SK-N-MC (cell line): Measurements from ENCODE around the gene DCUN1D2.
A peak's percentile ranks its signal among the peaks of the same experiment; 100 is the strongest.

ENCODE experiments used
- DNase-seq: peaks from one replicate; pipeline ENCODE4 v3.0.0-alpha.2; 2011; ENCODE audit warnings: low read depth, low spot score
- H3K27ac ChIP-seq: fragments of 200-600 bp; sonication (generic); 2 replicates; pipeline ENCODE4 v1.5.1; 2016; ENCODE audit warnings: mixed run types
- H3K36me3 ChIP-seq: fragments of 200-600 bp; sonication (generic); 2 replicates; pipeline ENCODE4 v1.6.1; 2017; ENCODE audit warnings: antibody characterized with exemption, low read length, mixed read lengths; ENCODE audit not compliant: insufficient read depth
- H3K4me3 ChIP-seq: fragments of 200-600 bp; sonication (generic); 2 replicates; pipeline ENCODE4 v1.5.1; 2016
- H3K9ac ChIP-seq: fragments of 200-600 bp; sonication (generic); 2 replicates; pipeline ENCODE4 v1.8.0; 2017; ENCODE audit warnings: mixed run types, mixed read lengths; ENCODE audit not compliant: insufficient read length
- H3K9me3 ChIP-seq: fragments of 200-600 bp; sonication (generic); 2 replicates; pipeline ENCODE4 v1.6.1; 2017; ENCODE audit warnings: low read depth, mild to moderate bottlenecking, antibody characterized with exemption, low read length, moderate library complexity, mixed read lengths
- EZH2 ChIP-seq: fragments of 200-600 bp; sonication (generic); IDR thresholded peaks from one replicate; pipeline ENCODE4 v1.6.1; 2017; ENCODE audit warnings: antibody characterized with exemption
- FOXP2 ChIP-seq: optimal IDR thresholded peaks from 2 replicates; pipeline ENCODE3; 2011; ENCODE audit warnings: mild to moderate bottlenecking, moderate library complexity; ENCODE audit not compliant: insufficient read depth; ENCODE audit errors: extremely low read length, control extremely low read depth
- POLR2AphosphoS5 ChIP-seq: IDR thresholded peaks from 2 replicates; pipeline ENCODE4 v1.6.1; 2012; ENCODE audit warnings: mild to moderate bottlenecking, low read depth, low read length, borderline replicate concordance

DCUN1D2 gene

GRCh38 chr13:113468029-113468428, 22.5 kb downstream of the DCUN1D2 start:
- Histone ChIP-seq H3K9ac (no peak overlapping the region), H3K4me3 (no peak overlapping the region), H3K27ac (no peak overlapping the region), H3K9me3 (no peaks in the 10 kb centered on the region), H3K36me3 (peaks cover 17% of the 10 kb centered on the region)
- no peak for DNase-seq
- TF ChIP-seq EZH2 (no peak), POLR2AphosphoS5 (no peak), FOXP2 (no peak)

DNA sequence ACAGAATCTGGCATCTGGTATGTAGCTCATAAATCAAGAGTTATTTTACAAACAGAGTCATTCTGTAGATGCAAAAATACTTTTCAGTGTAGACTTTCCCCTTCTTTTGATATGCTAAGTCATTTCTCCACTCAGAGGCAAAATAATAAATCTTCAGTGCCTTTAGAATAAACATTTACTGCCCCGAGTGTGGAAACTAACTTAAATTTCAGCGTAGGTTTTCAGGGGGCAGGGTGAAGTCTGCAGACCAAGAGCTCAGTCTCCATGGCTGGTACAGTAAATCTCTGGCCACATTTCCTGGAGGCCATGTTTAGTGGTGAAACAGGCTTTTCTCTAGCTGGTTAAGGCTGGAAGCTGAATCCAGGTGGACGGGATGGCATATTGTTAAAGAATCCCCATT, 24.1 kb downstream of the DCUN1D2 start:
- H3K9me3 ChIP-seq = no peaks in the 10 kb centered on the region
- H3K27ac ChIP-seq = peak overlapping the region; percentile 79
- no peak overlapping the region for H3K4me3 ChIP-seq
- TF ChIP-seq EZH2 (no peak), FOXP2 (no peak)
- no peak for DNase-seq
- no peak overlapping the region for H3K9ac ChIP-seq
- H3K36me3 ChIP-seq = peaks cover 17% of the 10 kb centered on the region

- Histone ChIP-seq H3K4me3 (no peak overlapping the region), H3K36me3 (peaks cover 27% of the 10 kb centered on the region), H3K9me3 (no peaks in the 10 kb centered on the region), H3K9ac (no peak overlapping the region), H3K27ac (no peak overlapping the region)
- DNase-seq = no peak
- no peak for TF ChIP-seq EZH2
Observed at GRCh38 chr13:113465300-113465699, 25.2 kb downstream of the DCUN1D2 start.

DNA sequence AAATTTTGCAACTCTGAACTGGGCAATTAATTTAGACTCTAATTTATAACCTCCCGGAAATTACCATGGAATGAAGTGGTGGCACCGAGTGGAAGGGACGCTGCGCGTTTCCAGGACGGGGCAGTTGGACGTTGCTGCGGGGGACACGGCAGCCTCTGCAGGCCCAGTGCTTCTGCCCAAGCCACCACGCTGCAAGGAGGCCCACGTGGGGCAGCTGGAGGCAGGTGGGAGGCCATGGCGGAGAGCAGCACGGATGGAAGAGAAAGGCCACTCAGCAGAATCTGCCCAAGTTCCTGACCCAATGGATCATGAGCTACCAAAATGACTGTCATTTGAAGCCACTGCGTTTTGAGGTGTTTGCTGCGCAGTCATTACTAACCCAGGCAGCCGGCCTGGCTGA, 26.0 kb downstream of the DCUN1D2 start:
- Histone ChIP-seq H3K9ac (no peak overlapping the region), H3K36me3 (peaks cover 36% of the 10 kb centered on the region), H3K9me3 (no peaks in the 10 kb centered on the region), H3K27ac (no peak overlapping the region), H3K4me3 (no peak overlapping the region)
- TF ChIP-seq FOXP2 = no peak
- no peak for TF ChIP-seq EZH2
- no peak for TF ChIP-seq POLR2AphosphoS5
- DNase-seq = no peak

GRCh38 chr13:113461022-113461751, 29.3 kb downstream of the DCUN1D2 start:
- no peak for TF ChIP-seq EZH2
- no peak for TF ChIP-seq FOXP2
- no peak for TF ChIP-seq POLR2AphosphoS5
- Histone ChIP-seq H3K27ac (no peak overlapping the region), H3K9ac (no peak overlapping the region), H3K36me3 (peaks cover 25% of the 10 kb centered on the region), H3K4me3 (no peak overlapping the region), H3K9me3 (no peaks in the 10 kb centered on the region)
- DNase-seq = no peak

GRCh38 chr13:113460599-113460998, 29.9 kb downstream of the DCUN1D2 start:
- H3K36me3 ChIP-seq = peaks cover 23% of the 10 kb centered on the region
- no peak overlapping the region for H3K4me3 ChIP-seq

GRCh38 chr13:113460064-113460555, 30.4 kb downstream of the DCUN1D2 start:
- no peaks in the 10 kb centered on the region for H3K9me3 ChIP-seq
- H3K27ac ChIP-seq = no peak overlapping the region
- no peak for DNase-seq
- no peak overlapping the region for H3K9ac ChIP-seq
- TF ChIP-seq POLR2AphosphoS5 = no peak
- no peak for TF ChIP-seq FOXP2
- TF ChIP-seq EZH2 = no peak
- H3K4me3 ChIP-seq = no peak overlapping the region
- H3K36me3 ChIP-seq = peaks cover 25% of the 10 kb centered on the region

More at GRCh38 chr13:113460599-113460998, 29.9 kb downstream of the DCUN1D2 start:
- Histone ChIP-seq H3K27ac (no peak overlapping the region), H3K9me3 (no peaks in the 10 kb centered on the region), H3K9ac (no peak overlapping the region)
- no peak for DNase-seq
- TF ChIP-seq POLR2AphosphoS5 (no peak), FOXP2 (no peak), EZH2 (no peak)

DNA sequence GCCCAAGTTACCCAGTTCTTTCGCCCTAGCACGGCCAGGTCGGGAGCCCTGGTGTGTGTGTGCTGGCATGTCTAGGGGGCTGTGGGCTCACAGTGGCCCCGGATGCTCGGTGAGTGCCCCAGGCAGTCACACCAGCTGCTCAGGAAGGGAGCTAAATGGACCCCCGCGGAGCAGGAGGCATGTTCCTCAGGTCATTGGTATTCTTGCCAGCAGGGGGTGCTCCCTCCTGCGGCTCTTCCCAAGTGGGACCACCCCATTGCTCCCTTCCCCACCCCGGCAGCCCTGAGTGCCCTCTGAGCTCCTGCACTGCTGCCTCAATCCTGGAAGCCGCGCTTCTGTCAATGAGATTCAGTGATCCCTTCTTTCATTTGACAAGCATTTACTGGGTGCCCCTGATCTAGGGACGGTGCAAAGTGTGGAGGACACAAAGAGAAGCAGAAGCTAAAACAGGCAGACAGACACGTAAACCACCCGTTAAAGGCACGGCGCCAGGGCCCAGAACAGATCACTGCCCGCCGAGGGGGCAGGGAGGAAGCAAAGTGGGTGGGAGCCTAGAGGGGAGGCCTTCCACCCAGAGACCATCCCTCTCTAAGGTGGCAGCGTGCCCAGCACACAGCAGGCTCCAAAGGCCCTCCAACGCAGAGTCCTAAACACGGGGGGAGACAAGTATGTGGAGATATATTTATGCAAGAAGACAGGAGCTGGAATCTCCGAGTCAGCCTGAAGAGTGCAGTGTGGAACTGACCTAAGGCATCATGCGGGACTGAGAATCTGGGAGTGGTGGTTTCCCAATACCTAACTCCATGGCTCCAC, 32.1 kb downstream of the DCUN1D2 start:
- peak overlapping the region; percentile 93 for H3K27ac ChIP-seq
- H3K4me3 ChIP-seq = peak overlapping the region; percentile 70
- no peaks in the 10 kb centered on the region for H3K9me3 ChIP-seq
- peaks cover 26% of the 10 kb centered on the region for H3K36me3 ChIP-seq
- DNase-seq = peak; percentile 26
- TF ChIP-seq FOXP2 (no peak), POLR2AphosphoS5 (peak; percentile 57), EZH2 (no peak)
- H3K9ac ChIP-seq = no peak overlapping the region
